Osteoblast (primary cell): ENCODE results near the gene SORD. TPM values are rescaled to one million over a fixed set of nuclear protein-coding genes. Genes with fewer than 3 reads are reported as not detected.
"Not testable (repeated sequence)": the region's sequence is repeated elsewhere in the genome, so short reads cannot be mapped to it uniquely, and the experiment has no call there.

ENCODE experiments used
- DNase-seq: peaks from one replicate; pipeline ENCODE4 v3.0.0; 2011; ENCODE audit warnings: low spot score, mixed read lengths; ENCODE audit not compliant: insufficient read length; ENCODE audit errors: missing footprints
- H2AFZ ChIP-seq: 2 replicates; pipeline ENCODE4 v1.6.0; 2011; ENCODE audit warnings: mild to moderate bottlenecking, low read length
- H3K27ac ChIP-seq: 2 replicates; pipeline ENCODE4 v1.5.1; 2011; ENCODE audit warnings: mild to moderate bottlenecking, low read depth, low read length, moderate library complexity
- H3K27me3 ChIP-seq: 2 replicates; pipeline ENCODE4 v1.6.0; 2012; ENCODE audit warnings: mild to moderate bottlenecking, control low read depth, inconsistent platforms, low read length, moderate library complexity; ENCODE audit not compliant: insufficient read depth
- H3K36me3 ChIP-seq: 2 replicates; pipeline ENCODE4 v1.5.1; 2011; ENCODE audit warnings: mild to moderate bottlenecking, low read length, control low read depth, moderate library complexity; ENCODE audit not compliant: insufficient read depth
- H3K4me1 ChIP-seq: 2 replicates; pipeline ENCODE4 v1.5.1; 2011; ENCODE audit warnings: mild to moderate bottlenecking, low read length, control low read depth, moderate library complexity; ENCODE audit not compliant: insufficient read depth
- H3K4me2 ChIP-seq: 2 replicates; pipeline ENCODE4 v1.6.0; 2011; ENCODE audit warnings: mild to moderate bottlenecking, low read length; ENCODE audit not compliant: insufficient read depth
- H3K4me3 ChIP-seq: fragments of 200-600 bp; sonication (generic); 3 replicates; pipeline ENCODE4 v1.5.1; 2012; ENCODE audit warnings: mild to moderate bottlenecking, low read length, inconsistent platforms; ENCODE audit not compliant: insufficient read depth
- H3K79me2 ChIP-seq: 2 replicates; pipeline ENCODE4 v1.6.0; 2012; ENCODE audit warnings: mild to moderate bottlenecking, low read length, control low read depth, inconsistent platforms; ENCODE audit not compliant: insufficient read depth
- H3K9me3 ChIP-seq: 2 replicates; pipeline ENCODE4 v1.5.1; 2011; ENCODE audit warnings: low read depth, low read length, control low read depth
- H4K20me1 ChIP-seq: 2 replicates; pipeline ENCODE4 v1.6.0; 2012; ENCODE audit warnings: mild to moderate bottlenecking, low read length, control low read depth; ENCODE audit not compliant: insufficient read depth
- CTCF ChIP-seq: IDR thresholded peaks from 2 replicates; pipeline ENCODE4 v1.5.1; 2011; ENCODE audit warnings: mild to moderate bottlenecking, low read depth, low read length, moderate library complexity; ENCODE audit errors: extremely low read depth
- total RNA-seq: library from RNA; depleted of rRNA; stranded (reverse); fragments of >200 nt; gene quantifications from 2 replicates; pipeline ENCODE4 v1.2.3, GENCODE V29; 2012

SORD gene
- total RNA-seq, 1 donor = 9.8 TPM

- not testable (repeated sequence) for H3K27ac ChIP-seq, H3K79me2 ChIP-seq, H3K36me3 ChIP-seq, H4K20me1 ChIP-seq, H3K9me3 ChIP-seq, H3K4me1 ChIP-seq, H3K4me3 ChIP-seq, H3K27me3 ChIP-seq
- DNase-seq = peak; percentile 70
- H2AFZ ChIP-seq = peak overlapping the region; percentile 15
- TF ChIP-seq CTCF = peak; percentile 84
- peak overlapping the region; percentile 43 for H3K4me2 ChIP-seq
Observed at GRCh38 chr15:45036812-45037781, 14.1 kb downstream of the SORD start.

DNA sequence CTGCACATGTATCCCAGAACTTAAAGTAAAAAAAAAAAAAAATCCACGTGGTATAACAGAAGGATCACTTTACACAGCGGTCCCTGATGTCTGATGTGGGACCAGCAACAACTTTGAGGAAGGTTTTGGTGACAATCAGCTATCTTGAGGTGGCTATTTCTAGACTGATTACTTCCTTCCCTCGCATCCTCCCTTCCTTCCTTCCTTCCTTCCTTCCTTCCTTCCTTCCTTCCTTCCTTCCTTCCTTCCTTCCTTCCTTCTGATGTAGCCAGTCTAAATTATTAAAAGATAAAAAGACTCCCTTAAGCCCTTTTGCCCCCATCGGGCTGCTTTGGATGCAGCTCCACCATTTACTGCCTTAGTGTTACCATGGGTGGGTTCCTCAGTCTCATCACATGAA is 14.9 kb downstream of the SORD start:
- Histone ChIP-seq H4K20me1 (no peaks in the 10 kb centered on the region), H3K4me1 (no peaks in the 10 kb centered on the region), H3K36me3 (no peaks in the 10 kb centered on the region), H3K27me3 (no peaks in the 10 kb centered on the region), H3K9me3 (no peaks in the 10 kb centered on the region), H3K79me2 (no peaks in the 10 kb centered on the region), H3K4me3 (no peak overlapping the region), H2AFZ (no peak overlapping the region), H3K4me2 (no peak overlapping the region), H3K27ac (no peak overlapping the region)
- DNase-seq = no peak
- TF ChIP-seq CTCF = no peak

DNA sequence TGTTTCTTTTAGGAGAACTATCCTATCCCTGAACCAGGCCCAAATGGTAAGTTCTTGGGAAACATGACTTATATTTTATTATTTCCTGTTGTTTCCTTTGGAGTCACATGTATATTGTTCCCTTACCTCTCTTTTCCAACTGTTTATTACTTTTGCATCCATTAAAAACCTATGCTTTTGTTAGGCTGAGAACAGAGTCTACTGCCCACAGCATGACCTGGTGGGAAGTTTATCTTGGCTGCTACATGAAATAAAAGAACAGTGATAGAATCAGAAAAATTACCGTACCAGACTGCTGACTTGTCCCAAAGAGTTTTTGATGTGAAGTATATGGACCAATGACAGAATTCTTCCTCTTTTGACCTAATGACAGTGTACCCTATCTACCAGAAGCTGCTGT is 17.4 kb downstream of the SORD start:
- not testable (repeated sequence) for DNase-seq, H3K27ac ChIP-seq, H3K36me3 ChIP-seq, H3K4me1 ChIP-seq, H3K4me3 ChIP-seq, H4K20me1 ChIP-seq, H3K27me3 ChIP-seq, H3K9me3 ChIP-seq, H2AFZ ChIP-seq, H3K79me2 ChIP-seq, H3K4me2 ChIP-seq

DNA sequence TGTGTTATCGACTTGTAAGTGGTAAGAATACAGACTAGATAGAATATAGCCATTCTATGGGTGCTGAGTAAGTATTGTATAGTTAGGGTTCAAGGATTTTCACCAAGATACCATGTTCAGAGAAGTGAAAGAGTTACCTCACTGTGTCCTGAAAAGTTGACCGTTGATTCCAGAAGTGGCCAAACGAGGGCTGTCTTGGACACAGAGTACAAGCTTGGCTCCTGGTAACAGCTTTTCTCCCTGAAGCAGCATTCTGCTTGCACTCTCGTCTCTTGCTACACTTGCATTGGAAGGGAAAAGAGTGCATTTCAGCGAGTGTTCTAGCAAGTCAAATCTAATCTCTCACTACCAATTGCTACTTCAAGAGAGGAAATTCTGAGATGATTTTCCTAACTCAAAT is 18.5 kb downstream of the SORD start:
- H3K4me2 ChIP-seq, H3K27me3 ChIP-seq: not testable (repeated sequence)

DNA sequence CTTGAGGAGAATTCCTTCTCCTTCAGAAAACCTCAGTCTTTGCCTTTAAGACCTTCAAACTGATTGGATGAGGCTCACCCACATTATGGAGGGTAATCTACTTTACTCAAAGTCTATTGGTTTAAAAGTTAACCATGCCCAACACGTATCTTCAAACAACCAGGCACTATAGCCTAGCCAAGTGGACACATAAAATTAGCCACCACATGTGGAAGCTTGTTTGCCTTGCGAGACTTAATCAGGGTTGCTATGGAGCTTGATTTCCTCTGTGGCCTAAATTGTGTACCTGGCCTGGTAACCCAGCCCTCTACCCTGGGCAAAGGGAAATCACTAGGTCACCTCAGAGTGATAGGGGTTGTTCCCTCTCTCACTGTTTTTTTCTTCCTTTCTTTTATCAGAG is 19.9 kb downstream of the SORD start:
- not testable (repeated sequence) for H3K9me3 ChIP-seq, H4K20me1 ChIP-seq, H3K79me2 ChIP-seq, H3K27me3 ChIP-seq, H3K4me1 ChIP-seq, H3K36me3 ChIP-seq, H3K4me3 ChIP-seq, H3K4me2 ChIP-seq, H2AFZ ChIP-seq, H3K27ac ChIP-seq, DNase-seq

More for the DNA sequence above, 18.5 kb downstream of the SORD start:
- not testable (repeated sequence) for H3K4me3 ChIP-seq, DNase-seq, H4K20me1 ChIP-seq, H3K27ac ChIP-seq, H3K79me2 ChIP-seq, H2AFZ ChIP-seq, H3K4me1 ChIP-seq, H3K9me3 ChIP-seq, H3K36me3 ChIP-seq

DNA sequence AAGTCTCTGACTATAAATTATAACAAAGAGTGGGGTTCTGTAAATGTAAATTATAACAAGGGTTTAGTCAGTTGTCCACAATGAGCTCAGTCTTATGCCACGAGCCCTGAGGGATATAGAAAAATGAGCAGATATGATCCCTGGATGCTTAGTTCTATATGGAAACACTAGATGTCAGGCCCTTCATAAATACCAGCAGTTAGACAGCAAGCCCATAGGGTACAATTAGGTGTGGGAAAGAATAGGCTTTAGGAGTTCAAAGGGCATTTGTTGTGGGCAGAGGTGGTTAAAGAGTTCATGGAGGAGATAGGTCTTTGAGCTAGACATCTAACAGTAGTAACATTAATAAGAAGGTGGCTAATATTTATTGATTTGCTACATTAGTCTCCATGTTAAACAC is 21.3 kb downstream of the SORD start:
- not testable (repeated sequence) for H4K20me1 ChIP-seq, H3K4me2 ChIP-seq, DNase-seq, H3K79me2 ChIP-seq, H3K27ac ChIP-seq, H3K4me3 ChIP-seq, H3K36me3 ChIP-seq, H3K4me1 ChIP-seq, H3K27me3 ChIP-seq, H2AFZ ChIP-seq, H3K9me3 ChIP-seq

GRCh38 chr15:45048449-45048793 is 25.4 kb downstream of the SORD start:
- not testable (repeated sequence) for H3K9me3 ChIP-seq, H3K4me2 ChIP-seq, H3K36me3 ChIP-seq, H4K20me1 ChIP-seq, H3K4me1 ChIP-seq, H3K4me3 ChIP-seq, DNase-seq, H3K27me3 ChIP-seq, H2AFZ ChIP-seq, H3K79me2 ChIP-seq, H3K27ac ChIP-seq
